ENCODE measurements around the gene ALG12.

GRCh38 chr22:49936973-49937757 lies 18.9 kb upstream of the ALG12 start:
- TF ChIP-seq POLR2AphosphoS5 (IDR thresholded peaks at IDR 0.05; ENCODE audit: low read depth, low read length) = no peak
- TF ChIP-seq TAF1 (IDR thresholded peaks at IDR 0.05; ENCODE audit: borderline replicate concordance, insufficient read depth, low read length) = no peak
- no peak for TF ChIP-seq REST (IDR thresholded peaks at IDR 0.05; ENCODE audit: insufficient read depth in 1 of 2, low read depth in 2 of 2, low read length in 2 of 2)
- no peak for TF ChIP-seq SIN3A (IDR thresholded peaks at IDR 0.05; ENCODE audit: borderline replicate concordance, insufficient read depth, low read length)
- no peak for TF ChIP-seq FOXP2 (optimal IDR thresholded peaks at IDR 0.05; ENCODE audit: borderline replicate concordance, extremely low read depth, extremely low read length, insufficient read depth)

All from PFSK-1 (cell line).